Activated CD8-positive, alpha-beta memory T cell treated with anti-CD3 and anti-CD28 coated beads, Interleukin-2, amount 50 U/mL, for 4 hours (primary cell): ENCODE measurements around the gene CHCHD3.

ENCODE experiments used
- DNase-seq: peaks from one replicate; pipeline ENCODE4 v3.0.0-alpha.2; 2020

Gene CHCHD3

GRCh38 chr7:132856416-132856815, 225.5 kb downstream of the CHCHD3 start:
- DNase-seq: no peak

DNA sequence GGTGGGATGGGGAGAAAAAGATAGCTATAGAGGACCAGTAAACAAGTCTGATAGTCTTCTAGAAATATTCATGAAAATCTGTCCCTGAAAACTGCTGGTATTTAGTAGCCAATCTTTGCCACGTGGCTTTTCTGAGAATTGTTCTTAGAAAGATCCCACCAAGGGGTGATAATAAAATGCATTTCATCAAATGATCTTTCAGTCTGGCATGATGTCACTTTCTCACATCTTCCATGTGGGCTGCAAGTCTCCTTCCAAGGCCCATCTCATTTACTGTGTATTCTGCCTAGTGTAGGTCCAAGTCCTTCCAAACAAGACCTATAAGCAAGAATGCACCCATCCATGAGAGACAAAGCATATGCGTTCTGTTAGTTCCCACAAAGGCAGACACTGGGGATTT, 226.0 kb downstream of the CHCHD3 start:
- no peak for DNase-seq

- no peak for DNase-seq
Observed at GRCh38 chr7:132854238-132854637, 227.7 kb downstream of the CHCHD3 start.

- DNase-seq: no peak
Observed at GRCh38 chr7:132847376-132847775, 234.5 kb downstream of the CHCHD3 start.

DNA sequence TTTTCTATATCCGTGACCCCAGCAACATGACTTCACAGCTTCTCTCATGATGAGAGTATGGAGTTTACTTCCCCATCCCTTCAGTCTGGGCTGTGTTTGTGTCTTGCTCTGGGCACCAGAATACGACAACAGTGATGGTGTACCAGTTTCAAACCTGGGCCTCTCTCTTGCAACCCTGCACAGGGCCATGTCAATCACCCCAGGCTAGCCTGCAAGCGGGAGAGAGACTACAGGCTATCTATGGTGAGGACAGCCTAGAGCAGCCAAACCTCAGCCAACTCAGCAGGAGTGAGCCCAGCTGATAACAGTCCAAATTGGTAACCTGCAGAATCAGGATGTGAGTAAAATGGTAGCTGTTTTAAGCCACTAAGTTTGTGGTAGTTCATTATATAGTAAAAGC, 235.8 kb downstream of the CHCHD3 start:
- no peak for DNase-seq

DNA sequence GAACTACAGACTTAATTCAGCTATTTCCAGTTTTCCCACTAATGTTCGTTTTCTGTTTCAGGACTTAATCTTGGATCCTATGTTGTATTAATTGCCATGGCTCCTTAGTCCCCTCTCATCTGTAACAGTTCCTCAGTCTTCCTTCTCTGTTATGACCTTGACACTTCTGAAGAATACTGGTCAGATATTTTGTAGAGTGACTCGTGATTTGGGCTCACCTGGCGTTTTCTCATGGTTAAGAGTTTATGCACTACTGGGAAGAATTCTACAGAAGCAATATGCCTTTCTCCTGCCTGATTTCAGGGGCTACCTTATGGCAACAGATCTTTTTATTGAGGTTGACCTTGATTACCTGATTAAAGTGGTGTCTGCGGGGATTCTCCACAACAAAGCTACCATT, 239.4 kb downstream of the CHCHD3 start:
- no peak for DNase-seq

DNA sequence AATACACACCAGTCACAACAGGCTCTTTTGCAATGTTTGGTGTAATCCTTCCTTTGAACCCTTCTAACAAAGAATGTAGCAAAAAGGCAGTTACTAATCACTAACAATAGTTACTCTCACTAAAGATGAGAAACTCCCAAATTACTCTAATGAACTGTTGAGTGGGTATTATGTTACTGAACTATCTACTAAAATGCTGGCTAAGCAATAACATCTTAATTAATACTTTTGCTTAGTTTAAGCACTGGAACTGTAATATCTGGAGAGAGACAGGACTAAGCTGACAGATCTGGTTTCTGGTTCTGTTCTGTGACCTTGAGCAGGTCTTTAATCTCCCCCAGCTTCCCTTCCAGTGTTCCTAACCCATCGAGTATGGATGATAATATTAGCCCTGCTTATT, 241.7 kb downstream of the CHCHD3 start:
- no peak for DNase-seq

- no peak for DNase-seq
Observed at GRCh38 chr7:132838313-132838712, 243.6 kb downstream of the CHCHD3 start.

GRCh38 chr7:132837529-132837928, 244.4 kb downstream of the CHCHD3 start:
- no peak for DNase-seq

DNA sequence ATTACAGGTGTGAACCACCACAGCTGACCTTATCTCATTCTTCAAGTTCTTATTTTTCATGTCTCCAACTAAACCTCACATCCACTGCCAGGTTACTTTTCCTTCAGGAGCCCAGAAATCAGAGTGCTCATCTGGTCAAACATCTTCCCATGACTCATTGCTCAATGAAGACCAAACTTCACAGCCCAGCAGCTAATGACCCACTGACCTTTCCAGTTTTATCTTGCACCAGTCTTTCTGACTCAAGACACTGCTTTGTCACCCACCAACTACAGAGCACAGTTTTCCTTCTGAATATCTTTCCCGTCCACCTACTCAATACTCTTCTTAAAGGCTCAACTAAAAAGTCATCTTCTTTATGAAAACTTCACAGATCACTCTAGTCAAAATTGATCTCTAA, 245.1 kb downstream of the CHCHD3 start:
- DNase-seq: no peak

DNA sequence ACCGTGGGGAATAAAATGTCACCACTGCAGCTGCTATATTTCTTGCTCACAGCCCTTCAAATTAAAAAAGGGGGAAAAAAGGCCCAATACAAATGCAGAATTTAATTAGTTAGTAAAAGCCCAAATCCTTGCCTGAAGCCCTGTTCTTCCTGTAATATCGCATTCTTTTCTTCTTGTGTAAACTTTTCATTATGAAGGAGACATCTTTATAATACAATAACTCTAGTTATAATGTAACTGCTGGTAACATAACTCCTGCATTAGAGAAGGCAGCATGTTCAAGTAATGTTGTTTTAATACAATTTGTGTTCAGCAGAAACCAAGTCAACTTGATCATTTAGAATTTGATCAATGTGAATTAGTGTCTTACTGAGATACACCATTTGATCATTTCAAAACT, 250.9 kb downstream of the CHCHD3 start:
- no peak for DNase-seq

DNA sequence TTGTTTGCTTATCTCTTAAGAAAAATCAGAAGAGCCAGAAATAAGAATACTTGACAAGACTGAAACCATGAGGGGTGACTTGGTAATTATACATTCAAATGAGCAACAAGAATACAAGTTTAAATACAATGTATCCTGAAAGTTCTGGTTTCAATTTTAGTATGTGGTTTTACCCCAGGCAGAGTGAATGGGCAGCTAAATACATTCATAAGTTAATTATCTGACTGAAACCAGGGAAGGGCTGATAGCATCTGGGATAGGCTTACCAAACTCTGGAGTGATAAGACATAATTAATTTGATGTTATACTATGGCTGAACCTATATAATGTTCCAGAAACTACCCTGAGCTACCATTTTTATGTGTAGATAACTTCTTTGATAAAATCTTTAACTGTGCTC, 253.4 kb downstream of the CHCHD3 start:
- DNase-seq: no peak

- no peak for DNase-seq
Observed at GRCh38 chr7:132825932-132826835, 255.7 kb downstream of the CHCHD3 start.

DNA sequence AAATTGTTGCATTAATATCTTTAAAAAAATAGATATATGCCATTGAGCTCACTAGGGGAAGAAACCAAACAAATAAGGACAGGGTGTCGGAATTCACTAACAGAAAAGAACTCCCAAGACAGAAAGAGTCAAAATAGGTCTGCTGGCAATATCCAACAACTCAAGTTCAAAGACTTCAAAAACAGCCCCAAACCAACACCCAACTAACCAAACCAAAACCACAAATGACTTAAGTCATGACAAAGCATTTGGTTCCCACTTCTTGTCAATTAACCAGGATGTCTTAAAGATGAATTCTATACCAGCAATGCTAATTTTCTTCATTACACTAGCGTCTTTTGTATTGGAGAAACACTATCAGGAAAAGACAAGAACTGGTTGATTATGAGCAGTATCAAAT, 256.7 kb downstream of the CHCHD3 start:
- no peak for DNase-seq

DNA sequence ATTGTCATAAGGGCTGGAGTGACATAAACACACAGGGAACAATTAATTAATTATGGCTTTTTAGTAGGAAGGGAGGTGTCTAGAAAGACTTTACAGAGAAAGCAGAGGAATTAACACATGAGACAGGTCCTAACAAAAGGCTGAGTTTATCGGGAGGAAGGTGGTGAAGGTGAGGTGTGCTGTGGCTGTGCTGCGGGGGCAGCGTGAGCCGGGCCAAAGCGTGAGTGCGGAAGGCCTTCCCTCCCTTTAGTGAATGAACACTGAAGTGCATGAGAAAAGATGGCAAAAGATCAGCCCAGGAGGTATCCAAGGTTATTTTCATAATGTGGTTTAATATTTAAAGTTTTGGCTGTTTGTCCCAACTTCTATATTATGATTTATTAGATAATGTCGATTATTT, 262.2 kb downstream of the CHCHD3 start:
- no peak for DNase-seq

DNA sequence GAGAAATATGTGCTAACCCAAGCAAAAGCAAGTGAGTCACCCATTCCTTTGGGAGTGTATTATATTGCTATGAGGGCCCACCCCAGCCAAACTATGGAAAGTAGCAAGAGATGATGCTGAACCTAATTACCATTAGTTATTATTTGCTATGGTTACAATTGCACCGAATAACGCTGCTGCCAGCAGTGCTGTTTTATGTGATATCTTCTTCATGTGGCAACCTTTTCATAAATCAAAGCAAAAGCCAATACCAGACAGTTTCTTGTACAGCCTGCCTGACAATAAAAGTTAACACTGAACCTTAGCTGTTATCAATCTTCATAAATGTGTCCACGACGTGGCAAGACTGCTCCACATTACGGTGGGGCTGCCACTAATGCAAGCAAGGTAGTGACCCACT, 263.9 kb downstream of the CHCHD3 start:
- no peak for DNase-seq

- DNase-seq: no peak
Observed at GRCh38 chr7:132815696-132816311, 266.1 kb downstream of the CHCHD3 start.

DNA sequence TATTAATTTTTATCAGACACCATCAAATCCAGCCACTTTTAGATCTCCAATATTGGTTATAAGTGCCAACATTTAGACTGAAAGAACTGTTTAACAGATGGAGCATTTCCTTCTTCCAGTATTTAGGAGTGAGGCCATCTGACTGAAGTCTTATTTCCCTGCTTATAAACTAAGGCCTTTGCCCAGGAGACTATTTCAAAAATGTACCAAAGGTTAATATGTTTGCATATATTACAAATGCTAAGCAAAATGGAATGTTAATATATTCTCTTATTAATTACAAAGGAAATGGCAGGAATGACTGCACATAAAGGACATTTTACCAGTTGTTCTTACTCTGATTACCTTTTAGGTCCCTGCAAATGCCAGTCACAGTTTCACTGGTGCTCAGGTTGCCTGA, 266.8 kb downstream of the CHCHD3 start:
- no peak for DNase-seq

DNA sequence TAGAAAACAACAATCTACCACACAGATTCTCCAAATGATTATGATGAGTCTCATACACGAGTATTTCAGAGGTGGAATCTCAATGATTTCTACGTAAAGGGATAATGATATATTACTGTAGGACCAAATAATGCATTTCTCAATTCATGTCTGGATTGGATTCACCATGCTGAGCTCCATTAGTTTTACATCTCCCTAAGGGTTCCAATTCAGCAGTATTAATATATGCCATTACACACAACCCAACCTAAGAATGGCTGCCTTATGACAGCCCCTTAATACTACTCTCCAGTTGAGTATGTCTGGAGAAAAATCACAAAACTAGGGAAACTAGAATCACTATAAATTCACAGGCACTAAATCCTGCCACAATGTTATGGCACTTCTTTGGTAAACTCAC, 271.3 kb downstream of the CHCHD3 start:
- no peak for DNase-seq

- no peak for DNase-seq
Observed at GRCh38 chr7:132806834-132807233, 275.1 kb downstream of the CHCHD3 start.

DNA sequence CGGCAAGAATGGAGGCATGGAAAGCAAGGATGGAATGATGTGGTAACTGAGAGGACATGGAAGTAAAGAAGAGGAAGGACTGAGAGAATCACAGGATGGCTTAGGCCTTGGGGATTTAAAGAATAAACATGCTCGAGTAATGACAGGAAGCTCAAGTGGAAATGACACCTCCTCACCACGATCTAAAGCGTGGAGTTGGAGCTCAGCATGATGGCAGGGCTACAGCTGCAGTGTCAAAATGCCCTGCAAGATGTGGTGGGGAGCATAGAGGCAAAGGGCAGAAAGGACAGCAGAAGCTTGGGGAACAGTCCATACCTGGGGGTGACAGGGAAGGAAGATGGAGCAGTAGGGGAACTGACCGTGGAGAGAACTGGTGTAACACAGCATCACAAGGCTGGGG, 276.1 kb downstream of the CHCHD3 start:
- no peak for DNase-seq

- DNase-seq: no peak
Observed at GRCh38 chr7:132804849-132805485, 276.9 kb downstream of the CHCHD3 start.

GRCh38 chr7:132800522-132800921, 281.4 kb downstream of the CHCHD3 start:
- no peak for DNase-seq

GRCh38 chr7:132799081-132799413, 282.8 kb downstream of the CHCHD3 start:
- DNase-seq: no peak
